Ascending aorta (tissue), 2 donors: ENCODE measurements around the gene HIPK3. TPM values are rescaled to one million over a fixed set of nuclear protein-coding genes. Genes with fewer than 3 reads are reported as not detected.
A peak's percentile ranks its signal among the peaks of the same experiment; 100 is the strongest.
"Not testable (repeated sequence)": the region's sequence is repeated elsewhere in the genome, so short reads cannot be mapped to it uniquely, and the experiment has no call there.

Experiments used
- DNase-seq, 2 donors: peaks; one replicate each; pipeline ENCODE4 v3.0.0-alpha.2; 2019; ENCODE audit warnings: low spot score in 2 of 2
- H3K27ac ChIP-seq, 2 donors: fragments of 200-600 bp; sonication (generic); one replicate each; pipeline ENCODE4 v1.5.1; 2016 to 2017; ENCODE audit warnings: mild to moderate bottlenecking in 1 of 2
- H3K27me3 ChIP-seq: fragments of 200-600 bp; sonication (generic); one replicate; pipeline ENCODE4 v1.5.1; 2017
- H3K36me3 ChIP-seq, 2 donors: fragments of 200-600 bp; sonication (generic); one replicate each; pipeline ENCODE4 v1.5.1; 2016
- H3K4me1 ChIP-seq, 2 donors: fragments of 200-600 bp; sonication (generic); one replicate each; pipeline ENCODE4 v1.5.1; 2016 to 2017; ENCODE audit warnings: mild to moderate bottlenecking in 1 of 2
- H3K4me3 ChIP-seq, 2 donors: fragments of 200-600 bp; sonication (generic); one replicate each; pipeline ENCODE4 v1.5.1; 2016 to 2017; ENCODE audit warnings: mild to moderate bottlenecking in 1 of 2
- H3K9me3 ChIP-seq, 2 donors: fragments of 200-600 bp; sonication (generic); one replicate each; pipeline ENCODE4 v1.5.1; 2016
- intact Hi-C: fragments of 100-400 bp; cut with DNase I; formaldehyde crosslinking; loops from one replicate; pipeline ENCODE4 v1.15.1; 2023
- total RNA-seq: library from RNA; depleted of rRNA; stranded (reverse); fragments of >200 nt; gene quantifications from one replicate; pipeline ENCODE4 v1.1.0, GENCODE V29; 2016
- TF ChIP-seq, protein P1 (sequence below), 3 experiments: fragments of 200-600 bp in 2 of 3; fragments of 450-650 bp in 1 of 3; sonication (generic) in 2 of 3; IDR thresholded peaks; one replicate each; pipeline ENCODE4 v1.5.1; 2016 to 2019; ENCODE audit warnings: antibody characterized with exemption in 3 of 3, mild to moderate bottlenecking in 1 of 3, moderate library complexity in 1 of 3

The HIPK3 gene
- total RNA-seq, 1 donor from 2014 or later: 302 TPM

DNA sequence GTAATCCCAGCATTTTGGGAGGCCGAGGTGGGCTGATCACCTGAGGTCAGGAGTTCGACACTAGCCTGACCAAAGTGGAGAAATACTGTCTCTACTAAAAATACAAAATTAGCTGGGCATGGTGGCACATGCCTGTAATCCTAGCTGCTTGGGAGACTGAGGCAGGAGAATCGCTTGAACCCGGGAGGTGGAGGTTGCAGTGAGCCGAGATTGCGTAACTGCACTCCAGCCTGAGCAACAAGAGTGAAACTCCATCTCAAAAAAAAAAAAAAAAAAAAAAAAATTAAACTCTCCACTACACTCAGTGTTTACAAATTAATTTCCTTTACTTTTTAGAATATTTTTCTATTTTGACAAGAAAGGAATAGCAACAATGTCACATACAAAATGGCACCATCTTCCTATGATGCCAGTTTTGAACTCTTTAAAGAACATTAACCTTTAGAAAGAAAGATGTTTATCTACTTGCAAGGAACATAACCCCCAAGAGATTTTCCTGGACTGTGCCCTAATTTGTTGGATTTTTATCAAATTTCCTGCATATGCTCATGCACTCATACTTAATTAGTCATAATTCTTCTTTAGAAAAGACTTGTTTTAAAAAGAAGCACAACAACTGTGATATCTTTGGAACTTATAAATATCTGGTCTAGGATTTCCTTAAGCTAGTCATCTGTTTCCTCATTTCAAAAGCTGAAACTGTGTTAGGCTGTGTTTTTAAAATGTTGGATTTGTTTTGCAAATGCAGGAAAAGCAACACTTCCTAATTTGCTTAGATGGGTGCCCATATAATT lies 22.6 kb upstream of the HIPK3 start:
- Histone ChIP-seq H3K27ac (no peak overlapping the region), H3K9me3 (no peaks in the 10 kb centered on the region), H3K27me3 (no peaks in the 10 kb centered on the region), H3K4me3 (no peak overlapping the region), H3K36me3 (no peaks in the 10 kb centered on the region), H3K4me1 (peaks cover 0 to 3% of the 10 kb centered on the region in 2 donors)
- TF ChIP-seq, protein P1, sequence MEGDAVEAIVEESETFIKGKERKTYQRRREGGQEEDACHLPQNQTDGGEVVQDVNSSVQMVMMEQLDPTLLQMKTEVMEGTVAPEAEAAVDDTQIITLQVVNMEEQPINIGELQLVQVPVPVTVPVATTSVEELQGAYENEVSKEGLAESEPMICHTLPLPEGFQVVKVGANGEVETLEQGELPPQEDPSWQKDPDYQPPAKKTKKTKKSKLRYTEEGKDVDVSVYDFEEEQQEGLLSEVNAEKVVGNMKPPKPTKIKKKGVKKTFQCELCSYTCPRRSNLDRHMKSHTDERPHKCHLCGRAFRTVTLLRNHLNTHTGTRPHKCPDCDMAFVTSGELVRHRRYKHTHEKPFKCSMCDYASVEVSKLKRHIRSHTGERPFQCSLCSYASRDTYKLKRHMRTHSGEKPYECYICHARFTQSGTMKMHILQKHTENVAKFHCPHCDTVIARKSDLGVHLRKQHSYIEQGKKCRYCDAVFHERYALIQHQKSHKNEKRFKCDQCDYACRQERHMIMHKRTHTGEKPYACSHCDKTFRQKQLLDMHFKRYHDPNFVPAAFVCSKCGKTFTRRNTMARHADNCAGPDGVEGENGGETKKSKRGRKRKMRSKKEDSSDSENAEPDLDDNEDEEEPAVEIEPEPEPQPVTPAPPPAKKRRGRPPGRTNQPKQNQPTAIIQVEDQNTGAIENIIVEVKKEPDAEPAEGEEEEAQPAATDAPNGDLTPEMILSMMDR (IDR thresholded peaks at IDR 0.05): no peak
- no peak for DNase-seq
- intact Hi-C loops: no loop called here

DNA sequence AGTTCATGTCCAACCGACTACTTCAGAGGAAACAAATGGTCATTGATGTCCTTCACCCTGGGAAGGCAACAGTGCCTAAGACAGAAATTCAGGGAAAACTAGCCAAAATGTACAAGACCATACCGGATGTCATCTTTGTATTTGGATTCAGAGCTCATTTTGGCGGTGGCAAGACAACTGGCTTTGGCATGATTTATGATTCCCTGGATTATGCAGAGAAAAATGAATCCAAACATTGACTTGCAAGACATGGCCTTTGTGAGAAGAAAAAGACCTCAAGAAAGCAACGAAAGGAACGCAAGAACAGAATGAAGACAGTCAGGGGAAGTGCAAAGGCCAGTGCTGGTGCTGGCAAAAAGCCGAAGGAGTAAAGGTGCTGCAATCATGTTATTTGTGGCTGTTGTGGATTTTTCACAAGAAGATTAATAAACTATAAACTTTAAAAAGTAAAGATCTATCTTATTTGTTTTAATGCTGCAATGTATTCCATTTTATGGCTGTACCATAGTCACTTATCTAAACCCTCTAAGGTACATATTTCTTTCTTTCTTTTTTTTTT lies 20.1 kb upstream of the HIPK3 start:
- TF ChIP-seq, protein P1 (IDR thresholded peaks at IDR 0.05): no peak
- Histone ChIP-seq H3K9me3 (no peaks in the 10 kb centered on the region), H3K36me3 (no peaks in the 10 kb centered on the region), H3K27ac (no peak overlapping the region), H3K27me3 (no peaks in the 10 kb centered on the region), H3K4me3 (no peak overlapping the region), H3K4me1 (peaks cover 0 to 3% of the 10 kb centered on the region in 2 donors)
- DNase-seq: no peak
- intact Hi-C loops: no loop called here

DNA sequence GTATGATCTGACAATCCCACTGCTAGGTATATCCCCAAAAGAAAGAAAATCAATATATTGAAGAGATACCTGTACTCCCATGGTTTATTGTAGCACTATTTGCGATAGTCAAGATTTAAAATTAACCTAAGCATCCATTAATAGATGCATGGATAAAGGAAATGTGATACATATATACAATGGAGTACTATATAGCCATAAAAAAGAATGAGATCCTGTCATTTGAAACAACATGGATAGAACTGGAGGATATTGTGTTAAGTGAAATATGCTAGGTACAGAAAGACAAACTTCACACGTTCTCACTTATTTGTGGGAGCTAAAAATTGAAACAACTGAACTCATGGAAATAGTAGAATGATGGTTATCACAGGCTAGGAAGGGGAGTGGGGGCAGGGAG lies 14.6 kb upstream of the HIPK3 start:
- Histone ChIP-seq H3K4me1 (no peaks in the 10 kb centered on the region), H3K9me3 (no peaks in the 10 kb centered on the region), H3K36me3 (no peaks in the 10 kb centered on the region), H3K27ac (no peak overlapping the region), H3K27me3 (no peaks in the 10 kb centered on the region), H3K4me3 (no peak overlapping the region)
- TF ChIP-seq, protein P1 (IDR thresholded peaks at IDR 0.05): no peak
- no peak for DNase-seq
- intact Hi-C loops: no loop called here

DNA sequence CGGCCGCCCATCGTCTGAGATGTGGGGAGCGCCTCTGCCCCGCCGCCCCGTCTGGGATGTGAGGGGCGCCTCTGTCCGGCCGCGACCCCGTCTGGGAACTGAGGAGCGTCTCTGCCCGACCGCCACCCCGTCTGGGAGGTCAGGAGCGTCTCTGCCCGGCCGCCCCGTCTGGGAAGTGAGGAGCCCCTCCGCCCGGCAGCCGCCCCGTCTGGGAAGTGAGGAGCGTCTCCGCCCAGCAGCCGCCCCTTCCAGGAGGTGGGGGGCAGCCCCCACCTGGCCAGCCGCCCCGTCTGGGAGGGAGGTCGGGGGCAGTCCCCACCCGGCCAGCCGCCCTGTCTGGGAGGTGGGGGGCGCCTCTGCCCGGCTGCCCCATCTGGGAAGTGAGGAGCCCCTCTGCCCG lies 13.5 kb upstream of the HIPK3 start:
- H3K36me3 ChIP-seq, H3K27ac ChIP-seq, intact Hi-C loops, H3K4me1 ChIP-seq, H3K27me3 ChIP-seq, H3K4me3 ChIP-seq, H3K9me3 ChIP-seq, DNase-seq: not testable (repeated sequence)

DNA sequence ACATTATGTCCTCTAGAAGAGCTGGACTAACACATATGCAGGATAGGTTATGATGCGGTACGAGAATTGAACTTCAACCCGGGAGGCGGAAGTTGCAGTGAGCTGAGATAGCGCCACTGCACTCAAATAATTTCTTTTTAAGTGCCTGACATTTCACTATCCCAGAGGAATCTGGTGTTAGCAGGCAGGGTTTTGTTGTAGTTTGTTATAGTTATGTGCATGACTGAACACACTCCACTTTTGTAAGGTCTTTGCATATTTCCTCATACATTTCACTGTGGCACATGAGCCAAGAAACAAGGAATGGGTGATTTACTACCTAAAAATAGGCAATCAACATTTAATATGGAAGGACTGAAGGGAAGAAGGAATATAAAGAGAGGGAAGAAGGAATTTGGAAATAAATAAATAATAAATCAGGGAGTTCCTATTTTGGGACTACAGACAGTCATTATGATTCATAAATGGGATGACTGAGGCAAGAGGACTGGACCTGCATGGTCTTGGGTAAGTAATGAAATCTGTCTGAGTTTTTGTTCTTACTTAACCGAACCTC lies 8.7 kb upstream of the HIPK3 start:
- TF ChIP-seq, protein P1 (IDR thresholded peaks at IDR 0.05): no peak
- Histone ChIP-seq H3K4me3 (no peak overlapping the region), H3K27ac (peak overlapping the region; percentile 69 to 74)

More for the DNA sequence above, 8.7 kb upstream of the HIPK3 start:
- no peaks in the 10 kb centered on the region for H3K36me3 ChIP-seq
- DNase-seq: no peak
- no peaks in the 10 kb centered on the region for H3K9me3 ChIP-seq
- no peaks in the 10 kb centered on the region for H3K27me3 ChIP-seq
- intact Hi-C loops: no loop called here
- peaks cover 0 to 6% of the 10 kb centered on the region in 2 donors for H3K4me1 ChIP-seq
